Esophagus muscularis mucosa (tissue), 4 donors: Measurements from ENCODE around the gene PPIP5K1. TPM values are rescaled to one million over a fixed set of nuclear protein-coding genes. Genes with fewer than 3 reads are reported as not detected.

Experiments used
- DNase-seq: peaks from one replicate; pipeline ENCODE4 v3.0.0-alpha.2; 2017; ENCODE audit errors: extremely low spot score
- H3K27ac ChIP-seq, 4 donors: fragments of 200-600 bp; sonication (generic); replicated peaks in 1 of 4; 1 replicate in 3 of 4; 2 replicates in 1 of 4; pipeline ENCODE4 v1.5.1; 2016 to 2019; ENCODE audit warnings: mild to moderate bottlenecking in 1 of 4
- H3K27me3 ChIP-seq, 4 donors: fragments of 200-600 bp; sonication (generic); one replicate each; pipeline versions ENCODE4 v1.5.1 to v1.6.0; 2016 to 2019
- H3K36me3 ChIP-seq, 4 donors: fragments of 200-600 bp; sonication (generic); one replicate each; pipeline ENCODE4 v1.5.1; 2016 to 2019
- H3K4me1 ChIP-seq, 4 donors: fragments of 200-600 bp; sonication (generic); one replicate each; pipeline ENCODE4 v1.5.1; 2016 to 2019
- H3K4me3 ChIP-seq, 4 donors: fragments of 200-600 bp; sonication (generic); 1 replicate in 2 of 4; 2 replicates in 2 of 4; pipeline ENCODE4 v1.5.1; 2016 to 2019; ENCODE audit warnings: mild to moderate bottlenecking in 4 of 4, moderate library complexity in 1 of 4
- H3K9me3 ChIP-seq, 4 donors: fragments of 200-600 bp; sonication (generic); 1 replicate in 3 of 4; 2 replicates in 1 of 4; pipeline ENCODE4 v1.5.1; 2016 to 2019
- EP300 ChIP-seq: sonication (generic); formaldehyde crosslinking; IDR thresholded peaks from one replicate; pipeline ENCODE4 v1.6.1; 2017; ENCODE audit warnings: antibody characterized with exemption
- POLR2A ChIP-seq: fragments of 450-650 bp; IDR thresholded peaks from one replicate; pipeline ENCODE4 v1.6.1; 2017; ENCODE audit warnings: antibody characterized with exemption, moderate library complexity, mild to moderate bottlenecking, low read depth
- POLR2AphosphoS5 ChIP-seq, 2 donors: sonication (generic); formaldehyde crosslinking; IDR thresholded peaks; one replicate each; pipeline ENCODE4 v1.6.1; 2017; ENCODE audit warnings: antibody characterized with exemption in 2 of 2
- WGBS: methylation state at CpG from one replicate; pipeline ENCODE4 v1.1.5; 2018; 5-methylcytosine and 5-hydroxymethylcytosine counted together
- intact Hi-C: fragments of 100-400 bp; cut with DNase I; formaldehyde crosslinking; loops from one replicate; pipeline ENCODE4 v1.15.1; 2023
- total RNA-seq, 4 donors: library from RNA; depleted of rRNA; stranded (reverse); fragments of >200 nt; gene quantifications; one replicate each; pipeline versions ENCODE4 v1.1.0 to v1.2.1, GENCODE V29; 2016
- TF ChIP-seq, protein P1 (sequence below), 3 experiments: fragments of 200-600 bp in 2 of 3; fragments of 450-650 bp in 1 of 3; sonication (generic) in 2 of 3; IDR thresholded peaks; one replicate each; pipeline ENCODE4 v1.5.1; 2017 to 2019; ENCODE audit warnings: antibody characterized with exemption in 3 of 3, mild to moderate bottlenecking in 2 of 3, moderate library complexity in 1 of 3

The PPIP5K1 gene
- total RNA-seq, 4 donors from 2014 or later, result 9.8 to 73.4 (median 23.3) TPM

DNA sequence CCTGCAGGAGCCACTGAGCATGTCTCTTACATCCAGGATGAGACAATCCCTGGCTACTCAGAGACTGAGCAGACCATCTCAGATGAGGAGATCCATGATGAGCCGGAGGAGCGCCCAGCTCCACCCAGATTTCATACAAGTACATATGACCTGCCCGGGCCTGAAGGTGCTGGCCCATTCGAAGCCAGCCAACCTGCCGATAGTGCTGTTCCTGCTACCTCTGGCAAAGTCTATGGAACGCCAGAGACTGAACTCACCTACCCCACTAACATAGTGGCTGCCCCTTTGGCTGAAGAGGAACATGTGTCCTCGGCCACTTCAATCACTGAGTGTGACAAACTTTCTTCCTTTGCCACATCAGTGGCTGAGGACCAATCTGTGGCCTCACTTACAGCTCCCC, 66.4 kb downstream of the PPIP5K1 start:
- DNase-seq, result no peak
- Histone ChIP-seq H3K4me3 (no peak overlapping the region), H3K27ac (no peak overlapping the region), H3K9me3 (no peaks in the 10 kb centered on the region), H3K4me1 (peaks cover 2 to 9% (median 7%) of the 10 kb centered on the region in 4 donors), H3K27me3 (no peaks in the 10 kb centered on the region), H3K36me3 (peaks cover 23 to 87% (median 67%) of the 10 kb centered on the region in 4 donors)
- 96% methylated on average over 4 of the region's 7 CpGs for WGBS
- intact Hi-C loops, result no loop called here
- TF ChIP-seq POLR2A (no peak), EP300 (no peak), POLR2AphosphoS5 (IDR thresholded peaks at IDR 0.05) (no peak)
- TF ChIP-seq, protein P1, sequence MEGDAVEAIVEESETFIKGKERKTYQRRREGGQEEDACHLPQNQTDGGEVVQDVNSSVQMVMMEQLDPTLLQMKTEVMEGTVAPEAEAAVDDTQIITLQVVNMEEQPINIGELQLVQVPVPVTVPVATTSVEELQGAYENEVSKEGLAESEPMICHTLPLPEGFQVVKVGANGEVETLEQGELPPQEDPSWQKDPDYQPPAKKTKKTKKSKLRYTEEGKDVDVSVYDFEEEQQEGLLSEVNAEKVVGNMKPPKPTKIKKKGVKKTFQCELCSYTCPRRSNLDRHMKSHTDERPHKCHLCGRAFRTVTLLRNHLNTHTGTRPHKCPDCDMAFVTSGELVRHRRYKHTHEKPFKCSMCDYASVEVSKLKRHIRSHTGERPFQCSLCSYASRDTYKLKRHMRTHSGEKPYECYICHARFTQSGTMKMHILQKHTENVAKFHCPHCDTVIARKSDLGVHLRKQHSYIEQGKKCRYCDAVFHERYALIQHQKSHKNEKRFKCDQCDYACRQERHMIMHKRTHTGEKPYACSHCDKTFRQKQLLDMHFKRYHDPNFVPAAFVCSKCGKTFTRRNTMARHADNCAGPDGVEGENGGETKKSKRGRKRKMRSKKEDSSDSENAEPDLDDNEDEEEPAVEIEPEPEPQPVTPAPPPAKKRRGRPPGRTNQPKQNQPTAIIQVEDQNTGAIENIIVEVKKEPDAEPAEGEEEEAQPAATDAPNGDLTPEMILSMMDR (IDR thresholded peaks at IDR 0.05), result no peak

DNA sequence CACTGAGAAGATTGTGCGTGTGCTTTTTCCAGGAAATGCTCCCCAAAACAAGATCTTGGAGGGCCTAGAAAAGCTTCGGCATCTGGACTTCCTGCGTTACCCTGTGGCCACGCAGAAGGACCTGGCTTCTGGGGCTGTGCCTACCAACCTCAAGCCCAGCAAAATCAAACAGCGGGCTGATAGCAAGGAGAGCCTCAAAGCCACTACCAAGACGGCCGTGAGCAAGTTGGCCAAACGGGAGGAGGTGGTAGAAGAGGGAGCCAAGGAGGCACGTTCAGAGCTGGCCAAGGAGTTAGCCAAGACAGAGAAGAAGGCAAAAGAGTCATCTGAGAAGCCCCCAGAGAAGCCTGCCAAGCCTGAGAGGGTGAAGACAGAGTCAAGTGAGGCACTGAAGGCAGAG, 67.8 kb downstream of the PPIP5K1 start:
- intact Hi-C loops, result no loop called here
- H3K36me3 ChIP-seq, result peaks cover 23 to 73% (median 60%) of the 10 kb centered on the region in 4 donors
- 90% methylated on average over 9 of the region's 9 CpGs for WGBS

GRCh38 chr15:43521419-43521818, 68.6 kb downstream of the PPIP5K1 start:
- WGBS, result 97% methylated on average over 11 of the region's 11 CpGs
- TF ChIP-seq, protein P1 (IDR thresholded peaks at IDR 0.05), result no peak
- TF ChIP-seq POLR2A (no peak), POLR2AphosphoS5 (IDR thresholded peaks at IDR 0.05) (no peak), EP300 (no peak)
- Histone ChIP-seq H3K27me3 (no peaks in the 10 kb centered on the region), H3K36me3 (peaks cover 23 to 64% (median 56%) of the 10 kb centered on the region in 4 donors), H3K9me3 (no peaks in the 10 kb centered on the region), H3K4me3 (no peak overlapping the region), H3K27ac (no peak overlapping the region), H3K4me1 (peaks cover 13 to 30% (median 29%) of the 10 kb centered on the region in 4 donors)
- DNase-seq, result no peak
- intact Hi-C loops, result no loop called here

More for the DNA sequence above, 67.8 kb downstream of the PPIP5K1 start:
- Histone ChIP-seq H3K27me3 (no peaks in the 10 kb centered on the region), H3K4me1 (peaks cover 6 to 21% (median 21%) of the 10 kb centered on the region in 4 donors), H3K4me3 (no peak overlapping the region), H3K27ac (no peak overlapping the region), H3K9me3 (no peaks in the 10 kb centered on the region)
- TF ChIP-seq POLR2A, result no peak
- TF ChIP-seq POLR2AphosphoS5 (IDR thresholded peaks at IDR 0.05), result no peak
- TF ChIP-seq, protein P1 (IDR thresholded peaks at IDR 0.05), result no peak
- TF ChIP-seq EP300, result no peak
- no peak for DNase-seq

DNA sequence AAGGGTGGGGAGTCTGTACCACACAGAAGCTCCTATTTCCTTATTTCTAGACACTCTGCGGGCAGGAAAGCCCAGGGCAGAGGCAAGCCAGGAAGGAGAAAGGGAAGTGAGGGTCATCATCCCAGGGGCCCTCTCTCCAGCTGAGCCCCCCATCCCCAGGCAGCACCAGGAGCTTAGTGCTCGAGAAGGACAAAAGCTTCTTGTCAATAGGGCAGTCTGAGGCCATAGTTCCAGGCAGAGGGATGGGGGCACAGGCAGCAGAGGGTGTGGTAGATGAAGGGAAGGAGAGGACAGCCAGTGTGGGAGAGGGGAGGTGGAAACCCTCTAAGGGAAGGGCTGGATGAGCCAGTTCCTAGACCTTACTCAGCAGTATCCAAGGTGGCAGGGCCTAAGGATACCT, 69.9 kb downstream of the PPIP5K1 start:
- Histone ChIP-seq H3K4me1 (peaks cover 25 to 42% (median 40%) of the 10 kb centered on the region in 4 donors), H3K4me3 (no peak overlapping the region), H3K9me3 (no peaks in the 10 kb centered on the region), H3K27ac (no peak overlapping the region), H3K36me3 (peaks cover 23 to 51% (median 46%) of the 10 kb centered on the region in 4 donors), H3K27me3 (no peaks in the 10 kb centered on the region)
- intact Hi-C loops, result no loop called here
- TF ChIP-seq, protein P1 (IDR thresholded peaks at IDR 0.05), result no peak
- TF ChIP-seq EP300 (no peak), POLR2A (no peak), POLR2AphosphoS5 (IDR thresholded peaks at IDR 0.05) (no peak)
- WGBS, result 97% methylated on average over 2 of the region's 2 CpGs
- DNase-seq, result no peak

GRCh38 chr15:43519196-43519595, 70.8 kb downstream of the PPIP5K1 start:
- Histone ChIP-seq H3K4me3 (peak overlapping the region in 1 of 4 donors; percentile 61), H3K27me3 (no peaks in the 10 kb centered on the region), H3K36me3 (peaks cover 23 to 42% (median 39%) of the 10 kb centered on the region in 4 donors), H3K4me1 (peaks cover 32 to 47% (median 42%) of the 10 kb centered on the region in 4 donors), H3K9me3 (no peaks in the 10 kb centered on the region), H3K27ac (peak overlapping the region; percentile 79 to 87 (median 84))
- DNase-seq, result no peak
- WGBS, result 60% methylated on average over 2 of the region's 2 CpGs
- TF ChIP-seq, protein P1 (IDR thresholded peaks at IDR 0.05), result no peak
- TF ChIP-seq POLR2A (no peak), EP300 (no peak), POLR2AphosphoS5 (IDR thresholded peaks at IDR 0.05) (no peak)
- intact Hi-C loops, result no loop called here
